Limb (tissue), 2 donors: Measurements from ENCODE around the gene CNTN4.

Experiments
- DNase-seq, 2 donors: peaks; one replicate each; pipeline ENCODE4 v3.0.0-alpha.2; 2016; ENCODE audit errors: extremely low spot score in 2 of 2

The CNTN4 gene

DNA sequence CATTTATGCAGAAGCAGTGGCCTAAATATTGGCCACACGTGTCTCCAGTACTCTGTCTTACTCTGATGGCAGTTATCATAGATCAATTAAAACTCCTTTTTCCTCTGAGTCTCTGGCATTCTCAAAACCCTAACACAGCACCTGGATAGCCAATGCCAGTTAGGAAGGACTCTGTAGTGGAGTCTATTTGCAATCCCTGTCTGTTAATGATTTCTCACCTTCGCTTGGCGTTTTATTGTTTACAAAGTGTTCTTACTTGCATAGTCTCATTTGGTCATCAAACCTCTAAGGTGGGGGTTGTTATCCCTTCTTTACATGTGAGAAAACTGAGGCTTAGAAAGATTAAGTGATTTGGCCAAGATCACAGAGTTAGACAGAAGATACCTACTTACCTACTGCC is 752.7 kb downstream of the CNTN4 start:
- DNase-seq: no peak

DNA sequence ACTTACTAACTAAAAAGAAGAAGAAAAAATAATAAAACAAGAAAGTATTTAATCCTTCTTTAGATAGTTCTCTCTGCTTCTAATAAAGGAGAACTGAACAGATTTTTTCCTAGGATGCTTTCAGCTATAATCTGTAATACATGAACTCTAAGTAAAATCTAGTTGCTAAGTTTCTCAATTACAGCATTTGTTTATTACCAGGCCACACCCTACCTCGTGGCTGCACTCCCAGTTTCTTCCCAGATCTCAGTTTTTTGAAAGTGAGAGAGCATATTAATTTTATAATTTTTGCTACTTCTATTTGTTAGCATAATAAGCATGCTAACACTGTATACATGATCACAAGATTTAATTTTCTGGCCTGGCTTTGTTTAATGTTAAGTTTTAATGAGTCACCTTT is 753.2 kb downstream of the CNTN4 start:
- DNase-seq: peak in 1 of 2 donors; percentile 10

- no peak for DNase-seq
Measured at GRCh38 chr3:2853651-2854050, 755.0 kb downstream of the CNTN4 start.

- no peak for DNase-seq
Measured at GRCh38 chr3:2856138-2857133, 757.8 kb downstream of the CNTN4 start.

DNA sequence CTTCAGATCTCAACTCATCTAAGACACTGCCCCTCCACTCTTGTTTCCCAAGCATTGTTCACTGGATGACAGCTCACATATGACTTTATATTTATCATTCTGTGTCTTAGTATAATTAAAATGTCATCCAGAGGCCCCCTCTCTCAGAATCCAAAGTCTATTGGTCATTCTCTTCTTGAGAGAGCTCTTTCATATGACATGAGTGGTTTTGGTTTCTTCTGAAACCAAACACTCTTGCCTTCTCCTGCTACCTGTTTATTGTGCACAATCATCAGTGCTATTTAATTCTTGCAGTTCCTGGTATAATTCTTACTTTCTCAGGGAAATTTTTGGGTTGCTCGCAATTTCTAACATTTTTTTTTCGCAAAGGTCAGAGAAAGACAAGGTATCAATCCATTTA is 762.0 kb downstream of the CNTN4 start:
- no peak for DNase-seq

DNA sequence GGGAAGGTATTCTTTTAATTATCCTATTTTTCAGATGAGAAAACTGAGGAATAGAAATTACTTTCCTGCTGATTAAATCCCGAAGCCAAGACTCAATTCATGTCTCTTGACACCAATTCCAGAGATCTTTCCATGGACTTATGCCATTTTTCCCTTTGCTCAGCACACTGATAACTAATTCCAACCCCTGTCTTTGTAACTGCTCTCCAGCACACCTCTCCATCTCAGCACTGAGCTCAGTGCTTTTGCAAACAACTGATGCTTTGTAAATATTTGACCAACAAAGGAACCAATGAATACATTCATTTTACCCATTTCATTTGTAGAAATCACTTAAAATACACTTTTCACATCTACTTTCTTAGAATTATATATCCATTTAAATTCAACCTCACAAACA is 762.5 kb downstream of the CNTN4 start:
- no peak for DNase-seq

DNA sequence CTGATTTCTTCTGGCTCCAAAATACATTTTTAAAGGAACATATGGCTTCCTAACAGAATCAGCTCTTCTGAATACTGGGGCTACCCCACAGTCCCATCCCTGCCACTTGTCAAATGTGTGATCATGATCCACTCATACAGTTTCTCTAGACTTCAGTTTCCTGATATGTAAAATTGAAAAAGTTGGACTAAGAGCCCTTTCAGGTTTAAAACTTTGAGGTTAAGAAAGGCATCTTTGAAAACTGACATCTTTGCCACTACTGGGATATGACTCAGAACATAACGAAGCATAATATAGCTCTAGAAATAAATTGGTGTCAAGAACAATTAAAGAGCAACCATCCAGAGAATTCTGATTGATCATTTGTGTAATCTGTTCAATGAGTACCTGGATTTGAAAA is 763.3 kb downstream of the CNTN4 start:
- DNase-seq: no peak

DNA sequence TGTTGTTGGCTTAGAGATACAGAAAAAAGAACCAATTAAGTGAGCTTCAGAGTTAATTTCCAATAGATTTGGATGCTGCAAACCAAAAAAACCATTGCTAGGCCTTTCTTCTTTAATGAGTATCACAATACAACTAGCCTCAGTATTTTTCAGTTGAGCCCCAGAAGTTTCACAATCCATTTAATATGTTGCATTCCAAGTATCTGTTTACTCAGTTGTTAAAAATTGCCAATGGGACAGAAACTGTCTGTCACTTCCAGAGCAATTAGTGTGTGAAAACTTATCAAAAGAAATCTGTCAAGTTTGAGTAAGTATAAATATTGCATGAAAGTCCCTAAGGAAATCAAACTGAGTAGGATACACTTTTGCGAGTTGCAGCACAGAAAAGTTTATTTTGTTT is 763.7 kb downstream of the CNTN4 start:
- DNase-seq: no peak

GRCh38 chr3:2863127-2863526 is 764.5 kb downstream of the CNTN4 start:
- no peak for DNase-seq

GRCh38 chr3:2869905-2870304 is 771.2 kb downstream of the CNTN4 start:
- DNase-seq: no peak

DNA sequence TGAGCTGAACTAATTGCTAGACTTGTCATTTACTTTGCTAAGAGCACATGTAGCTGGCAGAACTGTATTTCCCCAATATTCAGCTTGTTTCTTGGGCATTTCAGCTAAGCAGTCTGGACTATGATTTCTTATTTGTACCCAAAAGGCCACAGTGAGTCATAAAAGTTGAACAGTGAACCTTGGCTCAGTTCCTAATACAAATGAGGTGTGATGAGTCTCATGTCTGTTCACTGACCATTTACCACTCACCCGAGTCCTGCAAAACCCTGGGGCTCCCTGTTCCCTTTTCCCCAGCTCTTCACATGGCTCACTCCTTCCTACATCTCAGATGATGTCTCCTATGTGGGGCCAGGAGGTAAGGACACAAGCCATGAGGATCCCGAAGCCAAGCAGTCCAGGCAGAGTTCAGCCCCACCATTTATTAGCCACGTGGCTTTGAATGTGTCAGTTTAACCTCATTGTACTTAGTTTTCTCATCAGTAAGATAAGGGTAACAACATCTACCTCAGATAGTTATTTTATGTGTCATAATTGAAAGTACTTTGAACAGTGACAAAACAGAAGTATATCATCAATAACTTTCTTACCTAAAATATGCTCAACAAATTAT is 772.2 kb downstream of the CNTN4 start:
- no peak for DNase-seq

- no peak for DNase-seq
Measured at GRCh38 chr3:2872884-2873283, 774.2 kb downstream of the CNTN4 start.

DNA sequence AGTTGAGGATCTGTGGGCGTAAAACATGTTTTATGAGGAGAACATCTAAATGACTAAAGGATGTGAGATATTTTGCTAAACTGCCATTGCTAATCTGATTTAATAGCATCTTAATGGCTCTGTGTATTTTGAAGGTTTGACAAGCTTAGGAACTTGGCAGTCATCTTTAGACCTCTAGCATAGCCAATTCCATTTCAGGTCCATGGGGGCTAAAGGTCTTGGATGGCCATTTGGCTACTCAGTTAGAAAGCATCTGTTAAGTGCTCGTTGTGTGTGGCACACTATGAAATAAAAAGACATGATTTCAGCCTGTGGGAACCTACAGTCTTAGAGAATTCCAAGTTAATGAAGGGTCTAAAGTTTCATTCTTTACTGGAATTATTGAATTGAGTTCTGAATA is 775.3 kb downstream of the CNTN4 start:
- DNase-seq: no peak

GRCh38 chr3:2875699-2876098 is 777.0 kb downstream of the CNTN4 start:
- no peak for DNase-seq

- DNase-seq: no peak
Measured at GRCh38 chr3:2876362-2876761, 777.7 kb downstream of the CNTN4 start.

- no peak for DNase-seq
Measured at GRCh38 chr3:2879023-2879422, 780.4 kb downstream of the CNTN4 start.

- DNase-seq: no peak
Measured at GRCh38 chr3:2879587-2879986, 780.9 kb downstream of the CNTN4 start.

DNA sequence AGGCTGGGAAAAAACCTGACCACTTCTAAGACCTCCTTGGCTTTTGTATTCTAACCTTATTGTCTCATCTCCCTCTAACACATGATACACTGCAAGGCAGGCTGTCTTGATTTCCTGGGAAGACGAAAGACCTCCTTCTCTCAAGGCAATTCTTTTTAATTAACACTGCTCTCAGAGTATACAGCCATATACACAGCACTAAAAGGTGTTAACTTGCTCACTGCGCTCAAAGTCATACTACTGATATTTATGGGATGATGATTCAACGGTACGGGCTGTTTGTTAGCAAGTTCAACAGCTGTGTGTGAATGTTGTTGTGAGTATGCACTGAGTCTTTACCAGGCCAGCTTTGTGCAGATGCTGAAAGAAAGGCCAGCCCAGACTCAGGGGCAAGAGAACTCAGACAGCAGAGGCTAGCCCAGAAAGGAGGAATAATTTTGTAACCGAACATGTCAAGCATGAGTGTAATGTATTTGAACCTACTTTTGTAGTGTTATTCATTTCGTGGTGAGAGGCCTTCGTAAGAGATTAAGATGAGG is 781.6 kb downstream of the CNTN4 start:
- DNase-seq: no peak

GRCh38 chr3:2883283-2883682 is 784.6 kb downstream of the CNTN4 start:
- no peak for DNase-seq

GRCh38 chr3:2888592-2888991 is 789.9 kb downstream of the CNTN4 start:
- no peak for DNase-seq

DNA sequence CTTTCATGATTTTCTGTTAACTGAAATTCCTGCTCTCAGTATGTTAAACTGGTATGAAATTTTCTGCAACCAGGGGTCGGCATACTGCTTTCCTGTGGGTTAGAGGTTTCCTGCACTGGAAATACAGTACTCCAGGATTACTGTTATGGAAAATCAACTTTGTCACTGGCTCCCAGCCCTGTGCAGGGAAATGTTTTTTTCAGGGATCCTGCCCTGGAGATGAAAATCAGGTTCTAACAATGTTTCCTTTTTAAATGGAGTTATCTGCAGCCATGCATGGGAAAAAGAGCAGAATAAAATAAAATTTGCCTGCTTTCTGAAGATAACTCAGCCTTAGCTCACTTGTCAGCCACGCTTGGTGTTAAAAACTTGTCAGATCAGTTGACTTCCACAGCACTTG is 791.1 kb downstream of the CNTN4 start:
- DNase-seq: peak in 1 of 2 donors; percentile 8

- DNase-seq: no peak
Measured at GRCh38 chr3:2896308-2896939, 797.8 kb downstream of the CNTN4 start.
